Measurements from ENCODE around the gene LRP6. TPM values are rescaled to one million over a fixed set of nuclear protein-coding genes. Genes with fewer than 3 reads are reported as not detected.

The LRP6 gene
- total and polyA plus RNA-seq, 10 of the 15 experiments (the other 5 are each of a cell fraction or from before 2014, with no cell fraction given), result 1.5 to 14.9 (median 6.1) TPM

GRCh38 chr12:12171991-12172511 lies 94.8 kb downstream of the LRP6 start (continued):
- TF ChIP-seq BCLAF1 (IDR thresholded peaks at IDR 0.05) (no peak), NFYB (IDR thresholded peaks at IDR 0.05; ENCODE audit: insufficient read depth, low read depth, low read length) (no peak), POU2F2 (IDR thresholded peaks at IDR 0.05; ENCODE audit: borderline replicate concordance, low read depth, low read length) (peak; percentile 56; the same call in 1 of the 3 replicates), RAD21 (IDR thresholded peaks at IDR 0.05; ENCODE audit: insufficient read depth, low read depth, low read length) (0 out of 2 replicates have a peak, but pooled peaks have one; percentile 34), PAX8 (IDR thresholded peaks at IDR 0.05) (no peak), ETV6 (conservative IDR thresholded peaks at IDR 0.05 in 1 of 2, IDR thresholded peaks at IDR 0.05 in 1 of 2; ENCODE audit: borderline replicate concordance in 1 of 2, low read depth in 1 of 2) (peak in 1 of 2 experiments; percentile 29; a peak in 1 of 4 replicates), CREM (IDR thresholded peaks at IDR 0.05; ENCODE audit: low read depth) (no peak; the same call in 1 of the 2 replicates), ZNF207 (IDR thresholded peaks at IDR 0.05; ENCODE audit: borderline replicate concordance) (no peak), SKIL (IDR thresholded peaks at IDR 0.05; ENCODE audit: low read depth, poor library complexity, severe bottlenecking) (peak; percentile 96), ZBTB33 (IDR thresholded peaks at IDR 0.05) (no peak), POLR2AphosphoS2 (IDR thresholded peaks at IDR 0.05; ENCODE audit: low read depth, low read length) (no peak), NFXL1 (IDR thresholded peaks at IDR 0.05; ENCODE audit: borderline replicate concordance) (no peak), GABPA (IDR thresholded peaks at IDR 0.05; ENCODE audit: low read depth) (no peak), MTA2 (IDR thresholded peaks at IDR 0.05; ENCODE audit: low read depth) (peak; percentile 99), CTCF (IDR thresholded peaks at IDR 0.05 in 2 of 3, conservative IDR thresholded peaks at IDR 0.05 in 1 of 3; ENCODE audit: control insufficient read depth in 2 of 3, extremely low read depth in 1 of 3, insufficient read depth in 1 of 3, low read depth in 3 of 3, low read length in 3 of 3) (no peak; a peak in 1 of 6 replicates), TCF12 (IDR thresholded peaks at IDR 0.05; ENCODE audit: low read depth, low read length) (peak; percentile 74), FOXM1 (IDR thresholded peaks at IDR 0.05; ENCODE audit: low read depth, low read length) (peak; percentile 82), MAX (IDR thresholded peaks at IDR 0.05; ENCODE audit: low read depth, low read length) (no peak), ZNF217 (IDR thresholded peaks at IDR 0.05) (peak; percentile 88), ASH2L (IDR thresholded peaks at IDR 0.05; ENCODE audit: borderline replicate concordance, low read depth) (no peak)

All from GM12878 (cell line).